MM.1S (cell line): ENCODE data around the gene ENOX2.

Experiments used
- EZH2 ChIP-seq: fragments of 300-600 bp; sonication (generic); optimal IDR thresholded peaks from 2 replicates; pipeline ENCODE3; 2017; ENCODE audit warnings: low read depth, mild to moderate bottlenecking, antibody characterized with exemption, low read length, mixed read lengths
- TF ChIP-seq, protein P1 (sequence below): fragments of 300-600 bp; sonication (generic); IDR thresholded peaks from 2 replicates; pipeline ENCODE4 v1.5.1; 2016; ENCODE audit warnings: antibody characterized with exemption, low read length, mixed read lengths

DNA sequence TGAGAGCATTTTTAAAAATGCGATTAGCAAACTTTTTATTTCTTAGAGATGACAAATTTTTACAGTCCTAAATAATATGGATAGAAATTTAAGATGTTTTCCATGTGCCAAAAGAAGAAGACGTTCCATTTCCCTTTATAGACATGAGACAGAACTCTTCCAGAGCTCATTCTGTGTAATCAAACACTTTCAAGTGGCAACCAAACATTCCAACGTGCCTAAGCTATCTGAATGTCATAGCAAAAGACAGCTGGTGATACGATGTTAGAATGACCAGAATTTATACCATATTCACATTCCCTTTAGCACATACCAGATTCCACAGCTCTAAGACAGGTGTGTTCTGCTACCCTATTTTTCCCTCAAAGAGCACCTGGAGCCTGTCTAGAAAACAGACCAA, 133.2 kb downstream of the ENOX2 start:
- TF ChIP-seq EZH2: no peak
- TF ChIP-seq, protein P1, sequence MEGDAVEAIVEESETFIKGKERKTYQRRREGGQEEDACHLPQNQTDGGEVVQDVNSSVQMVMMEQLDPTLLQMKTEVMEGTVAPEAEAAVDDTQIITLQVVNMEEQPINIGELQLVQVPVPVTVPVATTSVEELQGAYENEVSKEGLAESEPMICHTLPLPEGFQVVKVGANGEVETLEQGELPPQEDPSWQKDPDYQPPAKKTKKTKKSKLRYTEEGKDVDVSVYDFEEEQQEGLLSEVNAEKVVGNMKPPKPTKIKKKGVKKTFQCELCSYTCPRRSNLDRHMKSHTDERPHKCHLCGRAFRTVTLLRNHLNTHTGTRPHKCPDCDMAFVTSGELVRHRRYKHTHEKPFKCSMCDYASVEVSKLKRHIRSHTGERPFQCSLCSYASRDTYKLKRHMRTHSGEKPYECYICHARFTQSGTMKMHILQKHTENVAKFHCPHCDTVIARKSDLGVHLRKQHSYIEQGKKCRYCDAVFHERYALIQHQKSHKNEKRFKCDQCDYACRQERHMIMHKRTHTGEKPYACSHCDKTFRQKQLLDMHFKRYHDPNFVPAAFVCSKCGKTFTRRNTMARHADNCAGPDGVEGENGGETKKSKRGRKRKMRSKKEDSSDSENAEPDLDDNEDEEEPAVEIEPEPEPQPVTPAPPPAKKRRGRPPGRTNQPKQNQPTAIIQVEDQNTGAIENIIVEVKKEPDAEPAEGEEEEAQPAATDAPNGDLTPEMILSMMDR: no peak
